HG03354 (cell line): ENCODE data around the gene TNFRSF25.
A peak's percentile ranks its signal among the peaks of the same experiment; 100 is the strongest.
"Not testable (repeated sequence)": the region's sequence is repeated elsewhere in the genome, so short reads cannot be mapped to it uniquely, and the experiment has no call there.

Experiments used
- ATAC-seq: cut with Tn5 transposase; IDR thresholded peaks from one replicate; pipeline ENCODE4 v1.9.1; 2021; ENCODE audit warnings: mild to moderate bottlenecking; ENCODE audit not compliant: unreplicated experiment, poor library complexity, severe bottlenecking

TNFRSF25 gene

GRCh38 chr1:6440198-6441126 is 25.5 kb downstream of the TNFRSF25 start:
- ATAC-seq, result peak; percentile 48

GRCh38 chr1:6438047-6438525 is 27.9 kb downstream of the TNFRSF25 start:
- peak; percentile 49 for ATAC-seq

GRCh38 chr1:6437012-6437700 is 28.8 kb downstream of the TNFRSF25 start:
- not testable (repeated sequence) for ATAC-seq

- ATAC-seq, result not testable (repeated sequence)
These were observed 29.7 kb downstream of the TNFRSF25 start for GRCh38 chr1:6436277-6436676.

- no peak for ATAC-seq
These were observed 30.4 kb downstream of the TNFRSF25 start for GRCh38 chr1:6435547-6435946.

DNA sequence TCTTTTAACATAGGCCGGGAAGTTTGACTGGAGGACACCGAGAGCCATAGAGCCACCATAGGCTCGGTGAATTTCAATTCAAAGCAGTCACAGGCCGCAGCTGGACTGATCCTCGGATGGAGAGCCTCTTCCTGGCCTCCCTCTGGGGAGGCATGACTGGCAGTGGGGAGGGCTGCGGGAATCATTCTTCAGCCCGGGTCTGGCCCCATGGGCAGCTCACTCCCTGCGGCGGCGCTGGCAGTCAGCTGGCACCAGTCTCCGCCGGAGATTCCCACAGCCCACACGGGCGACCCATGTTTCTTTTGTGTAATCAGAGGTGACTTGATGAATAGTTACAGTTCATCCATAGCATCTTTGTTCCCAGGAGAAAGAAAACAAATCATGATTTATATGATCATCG is 30.8 kb downstream of the TNFRSF25 start:
- ATAC-seq, result no peak

- ATAC-seq, result no peak
These were observed 31.8 kb downstream of the TNFRSF25 start for GRCh38 chr1:6434186-6434585.

- not testable (repeated sequence) for ATAC-seq
These were observed 34.1 kb downstream of the TNFRSF25 start for GRCh38 chr1:6431645-6432579.

GRCh38 chr1:6429660-6430411 is 36.1 kb downstream of the TNFRSF25 start:
- ATAC-seq, result not testable (repeated sequence)

GRCh38 chr1:6428453-6428852 is 37.5 kb downstream of the TNFRSF25 start:
- not testable (repeated sequence) for ATAC-seq

DNA sequence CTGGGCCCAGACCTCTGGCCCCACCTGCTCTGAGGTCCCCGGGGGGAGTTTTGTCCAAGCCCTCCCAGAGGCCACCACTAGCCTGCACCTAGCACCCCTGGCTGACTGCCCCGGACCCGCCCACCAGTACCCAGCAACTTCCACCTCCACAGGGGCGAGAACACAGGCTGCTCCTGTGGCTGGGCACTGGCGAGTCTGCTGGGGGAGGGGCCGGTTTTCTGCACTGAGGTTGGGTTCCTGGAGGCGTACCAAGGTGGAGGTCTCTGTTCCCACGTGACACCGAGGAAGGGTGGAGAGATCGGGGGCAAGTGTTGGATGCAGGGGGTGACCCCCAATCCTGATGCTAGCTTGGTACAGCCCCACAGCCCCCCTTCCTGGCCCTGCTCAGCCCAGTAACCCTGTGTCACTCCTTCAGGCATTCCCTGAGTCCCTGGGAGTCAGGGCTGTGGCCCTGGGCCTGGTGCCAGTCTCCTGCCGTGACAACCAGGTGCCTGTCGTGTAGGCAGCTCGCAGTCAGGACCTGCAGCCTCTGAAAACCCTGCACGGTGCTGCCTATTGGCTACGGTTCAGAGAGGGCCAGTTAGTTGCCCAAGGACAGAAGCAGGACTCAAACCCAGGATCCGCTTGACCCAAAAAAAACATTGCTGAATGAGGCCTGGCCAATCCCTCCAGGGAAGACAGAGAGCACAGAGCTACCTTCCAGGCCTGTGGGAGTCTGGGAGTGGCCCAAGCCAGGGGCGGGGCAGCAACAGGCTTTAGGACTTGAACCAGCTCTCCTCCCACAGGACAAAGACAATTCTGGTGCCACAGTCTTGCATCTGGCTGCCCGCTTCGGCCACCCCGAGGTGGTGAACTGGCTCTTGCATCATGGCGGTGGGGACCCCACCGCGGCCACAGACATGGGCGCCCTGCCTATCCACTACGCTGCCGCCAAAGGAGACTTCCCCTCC is 38.3 kb downstream of the TNFRSF25 start:
- no peak for ATAC-seq

GRCh38 chr1:6426972-6427350 is 39.0 kb downstream of the TNFRSF25 start:
- no peak for ATAC-seq

DNA sequence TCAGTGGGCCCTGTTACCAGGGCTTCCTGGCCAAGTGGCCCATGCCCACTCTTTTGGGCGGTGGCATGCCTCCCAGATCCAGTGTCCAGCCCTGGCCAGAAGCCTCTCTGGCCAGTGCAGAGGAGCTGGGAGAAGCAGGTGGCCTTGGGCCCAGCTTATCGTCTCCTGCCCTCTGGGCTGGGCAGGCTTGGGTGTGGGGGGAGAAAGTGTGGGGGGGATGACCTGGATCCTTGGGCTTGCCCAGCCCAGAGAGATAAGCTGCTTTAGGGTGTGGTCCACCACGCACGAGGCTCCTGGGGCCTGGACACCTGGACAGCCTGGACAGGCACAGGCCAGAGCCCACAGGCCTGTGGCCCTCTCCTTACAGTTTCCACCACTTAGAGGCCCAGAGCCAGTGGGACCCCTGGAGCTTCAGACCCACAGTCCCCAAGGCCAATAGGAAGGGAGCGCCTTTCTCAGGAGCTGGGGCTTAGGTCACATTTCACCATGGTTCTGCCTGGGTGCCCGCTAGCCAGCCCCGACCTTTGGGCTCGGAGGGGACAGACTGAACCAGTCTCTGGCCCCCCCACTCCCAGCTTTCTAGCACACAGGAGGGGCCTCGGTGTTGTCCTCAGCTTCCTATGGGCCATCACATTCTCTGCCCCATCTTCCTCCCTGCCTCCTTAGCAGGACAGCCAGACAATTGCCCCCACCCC is 39.5 kb downstream of the TNFRSF25 start:
- ATAC-seq, result no peak

DNA sequence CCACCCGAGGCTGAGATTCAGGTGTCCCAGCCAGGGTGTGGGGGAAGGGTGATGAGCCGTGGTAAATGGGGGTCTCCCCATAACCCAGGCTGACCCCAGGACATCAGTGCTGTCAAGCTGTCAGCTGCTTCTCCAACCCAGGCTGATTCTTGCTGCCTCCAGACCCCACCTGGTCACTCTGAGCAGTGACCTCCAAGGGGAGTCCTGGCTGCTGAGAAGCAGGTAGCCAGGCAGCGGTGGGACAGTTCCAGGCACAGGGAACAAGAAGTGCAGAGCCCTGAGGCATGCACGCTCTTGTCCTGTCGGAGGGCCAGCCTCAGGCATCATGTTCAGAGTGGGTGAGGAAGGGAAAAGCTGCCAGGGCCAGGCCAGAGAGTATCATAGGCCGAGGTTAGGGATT is 40.3 kb downstream of the TNFRSF25 start:
- no peak for ATAC-seq

DNA sequence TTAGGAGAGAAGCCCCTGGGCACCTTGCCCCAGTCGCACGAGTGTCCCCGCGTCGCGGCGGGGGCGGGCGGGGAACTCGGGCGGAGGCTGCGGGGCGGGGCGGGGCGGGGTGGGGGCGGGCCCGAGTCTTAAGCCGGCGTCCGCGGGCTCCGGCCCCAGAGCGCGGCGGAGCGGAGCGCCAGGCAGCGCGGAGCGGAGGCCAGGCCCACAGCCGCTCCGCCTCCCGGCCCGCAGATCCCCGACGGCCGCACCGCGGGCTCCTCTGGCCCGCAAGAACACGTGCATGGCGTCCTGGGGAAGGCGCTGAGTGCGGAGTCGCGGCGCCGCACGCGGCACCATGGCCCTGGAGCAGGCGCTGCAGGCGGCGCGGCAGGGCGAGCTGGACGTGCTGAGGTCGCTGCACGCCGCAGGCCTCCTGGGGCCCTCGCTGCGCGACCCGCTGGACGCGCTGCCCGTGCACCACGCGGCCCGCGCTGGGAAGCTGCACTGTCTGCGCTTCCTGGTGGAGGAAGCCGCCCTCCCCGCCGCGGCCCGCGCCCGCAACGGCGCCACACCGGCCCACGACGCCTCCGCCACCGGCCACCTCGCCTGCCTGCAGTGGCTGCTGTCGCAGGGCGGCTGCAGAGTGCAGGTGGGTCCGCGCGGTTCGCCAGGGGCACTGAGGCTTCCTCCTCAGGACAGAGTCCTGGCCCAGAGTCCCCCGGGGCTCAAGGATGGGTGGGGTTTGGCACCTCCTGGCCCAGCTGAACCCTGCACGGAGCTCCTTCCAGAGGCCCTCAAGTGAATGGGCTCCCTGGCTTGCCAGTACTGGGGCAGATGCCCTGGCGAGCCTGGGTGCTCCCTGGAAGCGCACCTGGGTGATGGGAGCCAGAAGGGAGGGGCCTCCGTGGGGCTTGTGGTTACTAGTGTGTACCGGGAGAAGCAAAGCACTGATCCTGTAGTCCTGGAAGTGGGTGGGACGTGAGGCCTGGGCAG is 41.1 kb downstream of the TNFRSF25 start, which contains the start of gene ESPN:
Gene ESPN (plus strand): TSS at position 158 of the 975 bp plus-strand sequence. CDS start 180 bp downstream, at position 338.
- ATAC-seq, result no peak

DNA sequence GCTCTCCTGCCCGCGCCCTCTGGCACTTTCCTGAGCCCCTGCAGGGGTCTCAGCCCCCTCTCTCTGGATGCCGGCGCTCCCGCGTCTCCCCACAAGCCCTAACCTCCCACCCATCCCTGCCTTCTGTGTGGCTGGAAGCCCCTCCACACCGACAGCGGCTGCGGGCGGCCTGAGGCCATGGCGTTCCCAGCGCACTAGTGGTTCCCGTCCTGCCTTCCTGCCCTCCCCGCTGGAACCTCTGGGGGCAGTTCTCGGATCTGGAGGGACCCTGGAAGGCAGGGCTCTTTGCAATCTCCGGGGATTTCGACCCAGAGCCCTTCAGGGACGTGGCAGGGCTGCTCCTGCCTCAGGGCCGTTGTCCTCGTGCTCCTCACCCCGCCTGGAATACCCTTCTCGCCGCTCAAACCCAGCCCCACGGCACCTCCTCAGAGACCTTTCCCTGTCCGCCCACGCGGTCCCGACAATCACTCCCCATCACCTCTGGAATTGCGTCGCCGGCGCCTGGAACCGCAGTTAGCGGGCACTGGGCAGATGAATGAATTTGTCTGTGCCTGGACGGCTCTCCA is 41.9 kb downstream of the TNFRSF25 start:
- ATAC-seq, result no peak
